ENCODE measurements around the gene CUL4A.

DNA sequence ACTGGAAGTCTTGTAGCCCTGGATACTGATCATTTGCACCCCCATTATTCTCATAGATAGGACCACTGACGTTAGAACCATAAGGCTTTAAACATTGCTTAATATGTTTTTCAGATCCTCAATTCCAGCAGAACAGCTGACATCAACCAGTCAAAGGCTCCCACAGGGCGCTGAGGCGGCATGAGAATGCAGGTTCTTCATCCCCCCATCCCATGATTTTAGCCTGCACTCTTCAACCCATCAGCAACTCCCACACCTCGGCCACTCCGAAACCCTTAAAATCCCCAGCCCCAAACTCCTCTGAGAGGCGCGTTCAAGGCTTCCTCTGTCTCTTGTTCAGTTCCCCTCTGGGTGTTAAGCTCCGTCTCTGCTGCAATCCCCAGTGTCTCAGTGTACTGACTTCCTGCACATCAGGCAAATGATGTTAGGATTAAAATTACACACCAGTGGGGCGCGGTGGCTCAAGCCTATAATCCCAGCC is 63.3 kb downstream of the CUL4A start:
- TF ChIP-seq EZH2phosphoT487 (IDR thresholded peaks at IDR 0.05; ENCODE audit: unreplicated experiment) (no peak), EZH2 (IDR thresholded peaks at IDR 0.05; ENCODE audit: low read depth, unreplicated experiment) (no peak), POLR2AphosphoS5 (IDR thresholded peaks at IDR 0.05; ENCODE audit: low read depth) (no peak), JUNB (IDR thresholded peaks at IDR 0.05; ENCODE audit: unreplicated experiment) (no peak)
- TF ChIP-seq, protein P1, sequence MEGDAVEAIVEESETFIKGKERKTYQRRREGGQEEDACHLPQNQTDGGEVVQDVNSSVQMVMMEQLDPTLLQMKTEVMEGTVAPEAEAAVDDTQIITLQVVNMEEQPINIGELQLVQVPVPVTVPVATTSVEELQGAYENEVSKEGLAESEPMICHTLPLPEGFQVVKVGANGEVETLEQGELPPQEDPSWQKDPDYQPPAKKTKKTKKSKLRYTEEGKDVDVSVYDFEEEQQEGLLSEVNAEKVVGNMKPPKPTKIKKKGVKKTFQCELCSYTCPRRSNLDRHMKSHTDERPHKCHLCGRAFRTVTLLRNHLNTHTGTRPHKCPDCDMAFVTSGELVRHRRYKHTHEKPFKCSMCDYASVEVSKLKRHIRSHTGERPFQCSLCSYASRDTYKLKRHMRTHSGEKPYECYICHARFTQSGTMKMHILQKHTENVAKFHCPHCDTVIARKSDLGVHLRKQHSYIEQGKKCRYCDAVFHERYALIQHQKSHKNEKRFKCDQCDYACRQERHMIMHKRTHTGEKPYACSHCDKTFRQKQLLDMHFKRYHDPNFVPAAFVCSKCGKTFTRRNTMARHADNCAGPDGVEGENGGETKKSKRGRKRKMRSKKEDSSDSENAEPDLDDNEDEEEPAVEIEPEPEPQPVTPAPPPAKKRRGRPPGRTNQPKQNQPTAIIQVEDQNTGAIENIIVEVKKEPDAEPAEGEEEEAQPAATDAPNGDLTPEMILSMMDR (conservative IDR thresholded peaks at IDR 0.05; ENCODE audit: low read depth in 2 of 2), result no peak
- TF ChIP-seq, protein P2, sequence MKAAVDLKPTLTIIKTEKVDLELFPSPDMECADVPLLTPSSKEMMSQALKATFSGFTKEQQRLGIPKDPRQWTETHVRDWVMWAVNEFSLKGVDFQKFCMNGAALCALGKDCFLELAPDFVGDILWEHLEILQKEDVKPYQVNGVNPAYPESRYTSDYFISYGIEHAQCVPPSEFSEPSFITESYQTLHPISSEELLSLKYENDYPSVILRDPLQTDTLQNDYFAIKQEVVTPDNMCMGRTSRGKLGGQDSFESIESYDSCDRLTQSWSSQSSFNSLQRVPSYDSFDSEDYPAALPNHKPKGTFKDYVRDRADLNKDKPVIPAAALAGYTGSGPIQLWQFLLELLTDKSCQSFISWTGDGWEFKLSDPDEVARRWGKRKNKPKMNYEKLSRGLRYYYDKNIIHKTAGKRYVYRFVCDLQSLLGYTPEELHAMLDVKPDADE (IDR thresholded peaks at IDR 0.05), result no peak
- TF ChIP-seq, protein P3, sequence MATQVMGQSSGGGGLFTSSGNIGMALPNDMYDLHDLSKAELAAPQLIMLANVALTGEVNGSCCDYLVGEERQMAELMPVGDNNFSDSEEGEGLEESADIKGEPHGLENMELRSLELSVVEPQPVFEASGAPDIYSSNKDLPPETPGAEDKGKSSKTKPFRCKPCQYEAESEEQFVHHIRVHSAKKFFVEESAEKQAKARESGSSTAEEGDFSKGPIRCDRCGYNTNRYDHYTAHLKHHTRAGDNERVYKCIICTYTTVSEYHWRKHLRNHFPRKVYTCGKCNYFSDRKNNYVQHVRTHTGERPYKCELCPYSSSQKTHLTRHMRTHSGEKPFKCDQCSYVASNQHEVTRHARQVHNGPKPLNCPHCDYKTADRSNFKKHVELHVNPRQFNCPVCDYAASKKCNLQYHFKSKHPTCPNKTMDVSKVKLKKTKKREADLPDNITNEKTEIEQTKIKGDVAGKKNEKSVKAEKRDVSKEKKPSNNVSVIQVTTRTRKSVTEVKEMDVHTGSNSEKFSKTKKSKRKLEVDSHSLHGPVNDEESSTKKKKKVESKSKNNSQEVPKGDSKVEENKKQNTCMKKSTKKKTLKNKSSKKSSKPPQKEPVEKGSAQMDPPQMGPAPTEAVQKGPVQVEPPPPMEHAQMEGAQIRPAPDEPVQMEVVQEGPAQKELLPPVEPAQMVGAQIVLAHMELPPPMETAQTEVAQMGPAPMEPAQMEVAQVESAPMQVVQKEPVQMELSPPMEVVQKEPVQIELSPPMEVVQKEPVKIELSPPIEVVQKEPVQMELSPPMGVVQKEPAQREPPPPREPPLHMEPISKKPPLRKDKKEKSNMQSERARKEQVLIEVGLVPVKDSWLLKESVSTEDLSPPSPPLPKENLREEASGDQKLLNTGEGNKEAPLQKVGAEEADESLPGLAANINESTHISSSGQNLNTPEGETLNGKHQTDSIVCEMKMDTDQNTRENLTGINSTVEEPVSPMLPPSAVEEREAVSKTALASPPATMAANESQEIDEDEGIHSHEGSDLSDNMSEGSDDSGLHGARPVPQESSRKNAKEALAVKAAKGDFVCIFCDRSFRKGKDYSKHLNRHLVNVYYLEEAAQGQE (IDR thresholded peaks at IDR 0.05; ENCODE audit: unreplicated experiment), result no peak
